ENCODE results near the gene PRRX2.

GRCh38 chr9:129665814-129666520, 520 bp downstream of the PRRX2 start:
- TF ChIP-seq POLR2A (IDR thresholded peaks at IDR 0.05): no peak
- no peak for TF ChIP-seq CTCF (IDR thresholded peaks at IDR 0.05)
